Loucy (cell line): ENCODE results near the gene NFKB1.

Experiments used
- CTCF ChIP-seq: fragments of 200-600 bp; sonication (generic); conservative IDR thresholded peaks from 2 replicates; pipeline ENCODE4 v1.5.1; 2014; ENCODE audit warnings: mild to moderate bottlenecking, antibody characterized with exemption, low read length
- EZH2phosphoT487 ChIP-seq: fragments of 200-600 bp; IDR thresholded peaks from 2 replicates; pipeline ENCODE4 v1.6.1; 2018; ENCODE audit warnings: antibody characterized with exemption, mild to moderate bottlenecking, moderate library complexity, borderline replicate concordance

- TF ChIP-seq CTCF (no peak), EZH2phosphoT487 (no peak)
Observed at GRCh38 chr4:102483120-102483519, 18.0 kb upstream of the NFKB1 start.
